GM12875 (cell line): ENCODE data around the gene SDF4.

Source experiments
- H3K4me3 ChIP-seq: one replicate; pipeline ENCODE4 v1.5.1; 2011; ENCODE audit warnings: low read depth, low read length, control low read depth
- CTCF ChIP-seq: IDR thresholded peaks from 2 replicates; pipeline ENCODE4 v1.5.1; 2011; ENCODE audit warnings: low read depth, mild to moderate bottlenecking, control low read depth, inconsistent platforms, low read length, moderate library complexity, borderline replicate concordance; ENCODE audit not compliant: insufficient read depth

SDF4 gene

GRCh38 chr1:1216770-1217620 lies 14.8 kb downstream of the SDF4 start:
- no peak overlapping the region for H3K4me3 ChIP-seq
- no peak for TF ChIP-seq CTCF

GRCh38 chr1:1215881-1216605 lies 15.8 kb downstream of the SDF4 start:
- no peak for TF ChIP-seq CTCF
- H3K4me3 ChIP-seq = no peak overlapping the region

GRCh38 chr1:1215080-1215676 lies 16.6 kb downstream of the SDF4 start:
- no peak overlapping the region for H3K4me3 ChIP-seq
- TF ChIP-seq CTCF = no peak

GRCh38 chr1:1213345-1214265 lies 18.2 kb downstream of the SDF4 start, which contains the start of gene TNFRSF4:
Gene TNFRSF4, minus strand, starts transcription at chr1:1214153. Its CDS starts 26 bp downstream, at chr1:1214127.
- TF ChIP-seq CTCF = no peak
- H3K4me3 ChIP-seq = peak within 1 kb of the TSS; percentile 31

- peak overlapping the region; percentile 31 for H3K4me3 ChIP-seq
- no peak for TF ChIP-seq CTCF
Measured at GRCh38 chr1:1212780-1213344, 18.9 kb downstream of the SDF4 start.
